Liver (tissue), 3 donors: Measurements from ENCODE around the gene EEIG1.

Source experiments
- CTCF ChIP-seq: fragments of 150-350 bp; IDR thresholded peaks from 2 replicates; pipeline ENCODE4 v1.5.1; 2017; ENCODE audit warnings: improper control_type of control experiment, low read depth, low read length; ENCODE audit not compliant: missing input control
- FOXA1 ChIP-seq: IDR thresholded peaks from 2 replicates; pipeline ENCODE4 v1.6.1; 2016; ENCODE audit warnings: antibody characterized with exemption
- MAX ChIP-seq: IDR thresholded peaks from 2 replicates; pipeline ENCODE4 v1.6.1; 2016; ENCODE audit warnings: antibody characterized with exemption
- REST ChIP-seq: IDR thresholded peaks from 2 replicates; pipeline ENCODE4 v1.6.1; 2016; ENCODE audit warnings: antibody characterized with exemption, mild to moderate bottlenecking
- SP1 ChIP-seq: IDR thresholded peaks from 2 replicates; pipeline ENCODE4 v1.6.1; 2018; ENCODE audit warnings: antibody characterized with exemption, mild to moderate bottlenecking
- YY1 ChIP-seq: IDR thresholded peaks from 2 replicates; pipeline ENCODE4 v1.6.1; 2016; ENCODE audit warnings: antibody characterized with exemption, mild to moderate bottlenecking
- donor health status: healthy.
- donor health status: healthy.

GRCh38 chr9:127961613-127962155 lies 19.1 kb downstream of the EEIG1 start:
- TF ChIP-seq CTCF (no peak), MAX (no peak), SP1 (no peak), YY1 (no peak), REST (no peak), FOXA1 (no peak)
